SK-N-MC (cell line): ENCODE measurements around the gene PLAA.

Experiments
- EZH2 ChIP-seq: fragments of 200-600 bp; sonication (generic); IDR thresholded peaks from one replicate; pipeline ENCODE4 v1.6.1; 2017; ENCODE audit warnings: antibody characterized with exemption
- POLR2AphosphoS5 ChIP-seq: IDR thresholded peaks from 2 replicates; pipeline ENCODE4 v1.6.1; 2012; ENCODE audit warnings: mild to moderate bottlenecking, low read depth, low read length, borderline replicate concordance

DNA sequence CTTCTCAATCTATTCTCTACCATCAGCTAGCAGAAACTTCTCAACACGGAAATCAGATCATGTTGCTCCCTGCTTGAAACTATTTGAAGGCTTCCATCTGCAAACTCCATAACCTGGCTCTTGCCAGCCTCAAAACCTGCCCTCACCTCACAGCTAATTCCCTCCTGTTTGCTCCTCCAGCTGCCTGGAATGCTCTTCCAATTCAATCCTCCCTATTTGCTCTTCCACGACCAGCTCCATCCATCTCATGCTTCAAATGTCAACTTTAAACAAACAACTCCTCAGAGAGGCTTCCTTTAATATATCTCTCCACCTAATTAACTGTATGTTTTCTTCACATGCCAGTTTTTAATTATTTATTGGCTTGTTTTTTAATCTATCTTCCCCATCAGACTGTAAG, 1.5 kb downstream of the PLAA start:
- no peak for TF ChIP-seq POLR2AphosphoS5
- no peak for TF ChIP-seq EZH2
